ENCODE data around the gene RGS3. TPM values are rescaled to one million over a fixed set of nuclear protein-coding genes. Genes with fewer than 3 reads are reported as not detected.
A peak's percentile ranks its signal among the peaks of the same experiment; 100 is the strongest.
"Not testable (repeated sequence)": the region's sequence is repeated elsewhere in the genome, so short reads cannot be mapped to it uniquely, and the experiment has no call there.

The RGS3 gene
- 10 to 100 TPM; 57.1 to 76.4 TPM for total RNA-seq

DNA sequence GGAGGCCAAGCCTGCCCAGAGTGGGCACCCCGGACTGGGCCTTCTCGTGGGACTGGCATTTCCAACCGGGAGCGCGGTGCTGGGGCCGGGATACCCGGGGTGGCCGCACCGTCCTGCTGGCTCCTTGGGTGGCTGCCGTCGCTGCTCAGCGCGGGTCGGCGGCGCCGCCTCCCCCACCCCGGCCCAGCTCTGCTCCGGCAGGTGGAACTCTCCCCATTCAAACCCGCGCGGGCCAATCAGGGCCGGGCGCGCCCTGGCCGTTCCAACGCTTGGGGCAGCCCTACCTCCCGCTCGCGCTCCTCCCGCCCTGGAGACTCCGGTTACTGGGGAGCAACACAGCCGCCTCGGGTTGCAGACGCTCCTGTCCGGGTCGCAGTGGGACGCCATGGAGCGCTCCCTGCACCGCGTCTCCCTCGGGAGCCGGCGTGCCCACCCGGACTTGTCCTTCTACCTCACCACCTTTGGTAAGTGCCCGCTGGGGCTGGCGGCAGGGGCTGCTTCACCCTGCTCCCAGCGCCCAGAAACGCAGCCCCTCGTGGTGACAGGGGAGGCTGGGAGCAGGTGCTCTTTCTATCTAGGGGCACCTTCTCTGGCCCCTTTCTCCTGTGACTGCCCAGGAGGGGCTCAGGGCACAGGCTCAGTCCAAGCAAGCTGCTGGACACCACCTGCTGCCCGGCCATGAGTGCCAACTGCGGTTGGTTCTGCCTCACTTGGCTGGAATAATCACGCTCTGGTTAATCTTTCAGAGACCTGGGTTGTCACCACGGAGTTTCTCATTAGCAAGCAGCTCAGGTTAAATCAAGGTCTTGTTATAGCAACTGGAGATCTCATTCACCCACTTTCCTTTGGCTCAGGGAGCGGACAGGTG, at the start of gene RGS3:
Gene RGS3 (plus strand): TSS at position 310 of the 868 bp plus-strand sequence. CDS start 76 bp downstream, at position 386.
- no peak within 1 kb of the TSS for H3K27ac Mint-ChIP-seq
- peaks cover 2% of the 10 kb centered on the region for H3K36me3 Mint-ChIP-seq
- peaks cover 2% of the 10 kb centered on the region for H3K9me3 Mint-ChIP-seq (ENCODE audit: low read depth)
- no peaks in the 10 kb centered on the region for H3K4me1 Mint-ChIP-seq
- H3K4me3 Mint-ChIP-seq = peak within 1 kb of the TSS; percentile 58
- no peaks in the 10 kb centered on the region for H3K27me3 Mint-ChIP-seq
- DNase-seq (no peak), ATAC-seq (peak; percentile 66)
- CTCF ChIA-PET = interaction anchor here (1.3 to 1.4 kb wide), 2 partner anchors 62 to 128 kb away, joined by 3 read pairs; partner anchors contain the start of gene ALAD

DNA sequence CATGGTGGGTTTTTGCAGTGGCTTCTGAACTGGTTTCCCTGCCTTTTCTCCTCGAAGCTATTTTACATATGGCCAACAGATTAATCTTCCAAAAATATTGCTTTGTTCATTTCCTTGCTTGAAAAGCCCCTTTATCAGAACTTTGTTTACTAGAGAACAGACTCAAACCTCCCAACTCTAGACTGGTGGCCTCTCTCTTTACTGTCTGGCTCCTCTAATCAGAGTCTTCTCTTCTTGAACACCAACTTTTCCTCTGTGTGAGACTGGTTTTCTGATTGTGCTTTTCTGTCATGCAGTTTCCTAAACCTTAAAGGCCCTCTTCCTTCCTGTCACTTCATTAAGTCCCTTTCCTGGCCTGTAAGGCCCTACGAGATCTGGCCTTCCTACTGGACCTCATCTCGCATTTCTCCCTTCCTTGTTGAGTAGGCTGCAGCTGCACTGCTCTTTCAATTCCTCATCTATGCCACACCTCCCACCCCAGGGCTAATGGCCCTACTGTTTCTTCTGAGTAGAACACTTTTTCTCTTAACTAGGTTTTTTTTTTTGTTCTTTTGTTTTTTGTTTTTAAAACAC, 47.3 kb upstream of the RGS3 start:
- H3K36me3 Mint-ChIP-seq = no peaks in the 10 kb centered on the region
- H3K27ac Mint-ChIP-seq = no peak overlapping the region
- ATAC-seq = no peak
- no peaks in the 10 kb centered on the region for H3K9me3 Mint-ChIP-seq (ENCODE audit: low read depth)
- no peaks in the 10 kb centered on the region for H3K27me3 Mint-ChIP-seq
- peaks cover 5% of the 10 kb centered on the region for H3K4me1 Mint-ChIP-seq
- no peak for DNase-seq
- no peak overlapping the region for H3K4me3 Mint-ChIP-seq
- CTCF ChIA-PET = interaction anchor here (1.0 kb wide), 1 partner anchor 8 kb away, joined by 3 read pairs; no protein-coding TSS in a partner anchor

DNA sequence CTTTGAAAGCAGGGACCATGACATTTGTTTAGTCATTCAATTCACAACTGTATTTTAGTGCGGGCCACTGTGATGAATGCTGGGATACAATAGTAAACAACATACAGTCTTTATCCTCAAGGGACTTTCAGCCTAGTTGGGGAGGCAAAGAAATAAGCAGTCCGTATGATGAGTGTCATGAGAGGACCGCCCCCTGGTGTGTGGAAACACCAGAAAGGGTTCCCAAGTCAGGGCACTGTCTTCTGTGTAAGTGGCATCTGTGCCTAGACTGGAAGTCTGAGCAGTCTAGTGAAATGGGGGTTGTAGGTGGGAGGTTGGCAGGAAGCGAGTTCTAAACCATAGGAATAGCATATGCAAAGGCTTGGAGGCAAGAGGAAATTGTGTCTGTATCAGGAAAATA, 46.2 kb upstream of the RGS3 start:
- Mint-ChIP-seq H3K27ac (no peak overlapping the region), H3K4me1 (no peaks in the 10 kb centered on the region), H3K4me3 (no peak overlapping the region), H3K27me3 (no peaks in the 10 kb centered on the region), H3K36me3 (no peaks in the 10 kb centered on the region), H3K9me3 (ENCODE audit: low read depth) (no peaks in the 10 kb centered on the region)
- CTCF ChIA-PET = no interaction called here
- DNase-seq = no peak
- no peak for ATAC-seq

DNA sequence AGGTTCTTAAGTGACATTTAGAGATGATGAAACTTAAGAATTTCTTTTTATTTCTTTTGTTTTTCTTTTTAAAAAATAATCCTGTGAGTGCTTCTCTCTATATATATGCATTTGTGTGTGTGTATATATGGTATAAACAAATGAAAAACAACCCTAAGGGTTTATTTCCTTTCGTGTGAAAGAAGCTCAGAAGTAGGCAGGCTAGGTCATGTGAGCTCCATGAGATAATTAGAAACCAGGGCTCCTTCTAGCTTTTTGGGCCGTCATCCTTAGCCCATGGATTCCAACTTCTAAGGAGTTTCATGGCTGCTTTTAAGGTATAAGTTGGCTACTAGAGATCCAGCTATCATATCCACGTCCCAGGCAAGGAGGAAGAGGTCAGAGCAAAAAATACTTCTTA, 41.8 kb upstream of the RGS3 start:
- Mint-ChIP-seq H3K36me3 (no peaks in the 10 kb centered on the region), H3K27me3 (peaks cover 9% of the 10 kb centered on the region), H3K4me1 (no peaks in the 10 kb centered on the region), H3K9me3 (ENCODE audit: low read depth) (no peaks in the 10 kb centered on the region), H3K27ac (no peak overlapping the region), H3K4me3 (no peak overlapping the region)
- ATAC-seq = no peak
- CTCF ChIA-PET = interaction anchor here (0.8 to 0.9 kb wide), 2 partner anchors 9 to 160 kb away, joined by 3 to 4 read pairs; no protein-coding TSS in a partner anchor
- DNase-seq = no peak

DNA sequence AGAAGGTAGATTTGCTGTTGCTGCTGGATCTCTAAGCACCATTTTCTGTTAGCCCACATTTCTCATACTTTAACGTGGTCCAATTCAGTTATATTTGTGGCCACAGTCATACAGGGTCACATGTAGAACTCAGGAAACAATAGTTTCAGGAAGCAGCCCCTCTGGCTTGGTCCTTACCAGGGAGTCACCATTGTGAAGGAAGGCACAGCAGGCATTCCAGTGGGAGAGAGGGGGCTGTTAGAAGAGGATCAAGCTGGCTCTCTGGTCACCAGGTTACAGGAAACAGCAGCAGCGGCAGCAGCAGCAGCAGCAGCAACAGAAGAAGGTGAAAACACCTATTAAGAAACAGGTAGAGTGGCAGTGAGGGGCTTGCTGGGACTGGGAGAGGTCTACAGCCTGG, 38.5 kb upstream of the RGS3 start:
- Mint-ChIP-seq H3K27me3 (peaks cover 9% of the 10 kb centered on the region), H3K9me3 (ENCODE audit: low read depth) (no peaks in the 10 kb centered on the region), H3K4me1 (no peaks in the 10 kb centered on the region), H3K36me3 (no peaks in the 10 kb centered on the region), H3K4me3 (no peak overlapping the region), H3K27ac (no peak overlapping the region)
- DNase-seq (no peak), ATAC-seq (no peak)
- CTCF ChIA-PET = no interaction called here

DNA sequence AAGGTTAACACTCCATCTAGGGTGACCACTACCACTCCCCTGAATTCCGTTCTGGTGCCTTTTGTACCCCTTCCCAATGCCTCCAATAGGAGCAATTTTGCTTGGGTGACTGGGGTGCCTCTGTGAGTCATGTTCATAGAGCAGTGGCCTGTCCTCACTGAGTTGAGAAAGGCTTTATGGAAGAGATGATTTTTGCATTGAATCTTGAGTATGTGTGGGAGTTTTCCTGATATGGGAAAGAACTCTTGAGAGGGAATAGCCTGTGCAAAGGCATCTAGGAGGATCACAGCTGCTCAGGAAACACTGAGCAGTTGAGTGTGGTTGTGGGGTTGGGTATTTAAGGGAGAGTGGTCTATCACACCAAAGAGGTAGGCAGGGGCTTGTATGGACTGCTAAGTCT, 36.8 kb upstream of the RGS3 start:
- Mint-ChIP-seq H3K4me3 (no peak overlapping the region), H3K4me1 (no peaks in the 10 kb centered on the region), H3K27me3 (peaks cover 9% of the 10 kb centered on the region), H3K27ac (no peak overlapping the region), H3K36me3 (no peaks in the 10 kb centered on the region), H3K9me3 (ENCODE audit: low read depth) (no peaks in the 10 kb centered on the region)
- ATAC-seq (no peak), DNase-seq (no peak)
- CTCF ChIA-PET = interaction anchor here (1.4 to 2.0 kb wide), 2 partner anchors 229 to 231 kb away, joined by 5 to 6 read pairs; no protein-coding TSS in a partner anchor

DNA sequence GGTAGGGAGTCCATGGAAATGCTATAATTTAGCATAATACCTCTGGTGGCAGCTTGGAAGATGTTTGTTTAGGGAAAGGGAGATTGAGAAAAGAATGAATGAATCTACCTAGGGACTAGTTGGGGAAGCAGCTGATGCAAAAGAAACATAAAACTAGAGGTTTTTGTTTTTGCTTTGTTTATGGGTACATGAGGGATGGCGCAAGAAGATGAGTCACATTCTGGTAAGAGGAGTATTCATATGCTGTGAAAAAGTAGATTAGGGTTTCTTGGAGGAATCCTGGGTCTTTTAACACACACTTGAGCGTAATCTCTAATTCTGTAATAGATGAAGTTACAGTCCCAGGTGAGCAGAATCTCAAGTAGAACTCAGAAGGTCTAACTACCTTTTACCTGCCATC, 35.9 kb upstream of the RGS3 start:
- H3K27me3 Mint-ChIP-seq = peaks cover 9% of the 10 kb centered on the region
- DNase-seq (no peak), ATAC-seq (no peak)
- no peaks in the 10 kb centered on the region for H3K9me3 Mint-ChIP-seq (ENCODE audit: low read depth)
- H3K36me3 Mint-ChIP-seq = no peaks in the 10 kb centered on the region
- H3K4me3 Mint-ChIP-seq = no peak overlapping the region
- CTCF ChIA-PET = interaction anchor here (1.4 to 2.0 kb wide), 2 partner anchors 228 to 230 kb away, joined by 5 to 6 read pairs; no protein-coding TSS in a partner anchor
- H3K4me1 Mint-ChIP-seq = no peaks in the 10 kb centered on the region
- H3K27ac Mint-ChIP-seq = no peak overlapping the region

DNA sequence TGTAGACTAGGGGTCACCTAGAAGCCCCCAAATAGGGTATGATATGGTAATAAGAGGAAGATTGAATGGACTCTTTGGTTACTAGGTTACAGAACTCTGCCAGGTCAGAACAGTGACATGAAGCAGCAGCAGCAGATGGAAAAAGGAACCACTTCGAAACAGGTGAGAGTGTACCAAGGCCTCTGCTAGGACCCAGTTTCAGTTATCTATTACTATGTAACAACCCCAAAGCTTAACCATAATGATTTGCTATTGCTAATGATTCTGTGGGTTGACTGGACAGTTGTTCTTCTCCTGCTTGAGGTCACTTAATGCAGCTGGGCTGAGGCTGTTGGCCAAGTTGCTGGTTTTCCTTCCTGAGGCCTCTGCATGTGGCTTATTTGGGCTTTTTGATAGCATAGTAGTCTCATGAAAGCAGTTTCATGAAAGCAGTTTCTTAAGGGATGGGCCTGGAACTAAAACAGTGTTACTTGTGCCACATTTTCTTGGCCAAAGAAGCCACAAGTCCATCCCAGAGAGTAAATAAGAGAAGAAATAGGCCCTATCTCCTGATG, 35.4 kb upstream of the RGS3 start:
- no peak overlapping the region for H3K27ac Mint-ChIP-seq
- no peaks in the 10 kb centered on the region for H3K9me3 Mint-ChIP-seq (ENCODE audit: low read depth)
- no peaks in the 10 kb centered on the region for H3K36me3 Mint-ChIP-seq
- H3K4me3 Mint-ChIP-seq = no peak overlapping the region
- peaks cover 12% of the 10 kb centered on the region for H3K27me3 Mint-ChIP-seq
- CTCF ChIA-PET = interaction anchor here (1.4 to 2.0 kb wide), 2 partner anchors 227 to 230 kb away, joined by 5 to 6 read pairs; no protein-coding TSS in a partner anchor
- DNase-seq = no peak
- H3K4me1 Mint-ChIP-seq = no peaks in the 10 kb centered on the region
- no peak for ATAC-seq

DNA sequence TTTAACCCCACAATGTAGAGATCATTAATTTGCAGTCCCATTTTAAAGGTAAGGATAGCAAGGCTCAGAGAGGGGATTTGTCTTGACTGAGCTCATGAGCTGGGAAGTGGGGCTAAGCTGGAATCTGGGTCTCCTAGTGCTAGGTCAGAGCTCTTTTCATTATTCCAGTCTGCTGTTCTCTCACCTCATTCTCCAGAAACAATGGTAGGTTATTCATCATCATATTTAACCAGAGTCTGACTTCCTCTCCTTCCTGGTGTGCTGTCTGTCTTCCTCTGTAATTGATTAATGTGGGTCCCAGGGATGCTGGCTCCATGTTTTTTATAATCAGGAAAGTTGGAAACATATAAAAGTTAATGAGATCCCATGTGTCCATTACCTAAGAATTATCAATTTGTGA, 32.3 kb upstream of the RGS3 start:
- Mint-ChIP-seq H3K27me3 (peaks cover 12% of the 10 kb centered on the region), H3K9me3 (ENCODE audit: low read depth) (no peaks in the 10 kb centered on the region), H3K4me3 (no peak overlapping the region), H3K4me1 (no peaks in the 10 kb centered on the region), H3K36me3 (no peaks in the 10 kb centered on the region), H3K27ac (no peak overlapping the region)
- CTCF ChIA-PET = interaction anchor here (1.0 to 1.4 kb wide), 2 partner anchors 9 to 227 kb away, joined by 4 read pairs; no protein-coding TSS in a partner anchor
- no peak for DNase-seq
- ATAC-seq = no peak

DNA sequence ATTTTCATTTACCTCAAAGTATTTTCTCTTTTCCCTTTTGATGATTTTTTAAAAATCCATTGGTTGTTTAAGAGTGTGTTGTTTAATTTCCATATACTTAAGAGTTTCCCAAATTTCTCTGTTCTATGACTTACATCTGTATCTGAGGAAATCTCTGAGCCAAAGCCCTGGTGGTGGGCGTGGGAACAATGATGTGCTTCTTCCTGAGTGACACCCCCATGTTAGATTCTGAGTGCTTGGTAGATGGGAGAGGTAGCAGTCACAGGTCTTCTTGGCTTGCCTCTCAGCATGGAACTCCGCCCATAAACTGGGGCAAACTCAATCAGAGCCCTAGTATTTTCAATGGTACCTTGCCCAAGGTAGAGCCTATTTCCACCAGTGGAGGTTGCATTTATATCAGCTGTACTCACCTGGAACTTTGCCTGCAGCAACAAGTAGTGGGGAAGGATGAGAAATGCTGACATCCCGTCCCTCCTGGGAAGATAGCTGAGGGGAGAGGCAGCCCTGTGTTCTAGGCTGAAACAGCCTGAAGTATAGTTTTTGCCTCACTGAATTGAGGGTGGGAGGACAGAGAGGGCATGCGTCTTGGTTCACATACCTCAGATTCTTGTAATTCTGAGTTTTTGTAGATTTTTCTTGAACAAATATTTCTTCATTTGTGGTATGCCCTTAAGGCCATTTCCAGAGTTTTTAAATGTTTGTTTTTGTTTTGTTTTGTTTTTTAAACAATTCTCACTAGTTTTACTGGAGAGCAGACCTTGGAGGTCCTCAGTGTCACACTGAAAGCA, 26.6 kb upstream of the RGS3 start:
- ATAC-seq = no peak
- DNase-seq = no peak
- Mint-ChIP-seq H3K27me3 (peaks cover 18% of the 10 kb centered on the region), H3K4me1 (no peaks in the 10 kb centered on the region), H3K27ac (no peak overlapping the region), H3K36me3 (no peaks in the 10 kb centered on the region), H3K4me3 (no peak overlapping the region), H3K9me3 (ENCODE audit: low read depth) (no peaks in the 10 kb centered on the region)
- CTCF ChIA-PET = no interaction called here

DNA sequence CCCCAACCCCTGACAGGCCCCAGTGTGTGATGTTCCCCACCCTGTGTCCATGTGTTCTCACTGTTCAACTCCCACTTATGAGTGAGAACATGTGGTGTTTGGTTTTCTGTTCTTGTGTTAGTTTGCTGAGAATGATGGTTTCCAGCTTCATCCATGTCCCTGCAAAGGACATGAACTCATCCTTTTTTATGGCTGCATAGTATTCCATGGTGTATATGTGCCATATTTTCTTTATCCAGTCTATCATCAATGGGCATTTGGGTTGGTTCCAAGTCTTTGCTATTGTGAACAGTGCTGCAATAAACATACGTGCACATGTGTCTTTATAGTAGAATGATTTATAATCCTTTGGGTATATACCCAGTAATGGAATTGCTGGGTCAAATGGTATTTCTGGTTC, 25.8 kb upstream of the RGS3 start:
- H3K27me3 Mint-ChIP-seq = peaks cover 18% of the 10 kb centered on the region
- ATAC-seq; H3K4me1 Mint-ChIP-seq; H3K9me3 Mint-ChIP-seq (ENCODE audit: low read depth); DNase-seq; H3K4me3 Mint-ChIP-seq; H3K27ac Mint-ChIP-seq; CTCF ChIA-PET; H3K36me3 Mint-ChIP-seq: not testable (repeated sequence)

DNA sequence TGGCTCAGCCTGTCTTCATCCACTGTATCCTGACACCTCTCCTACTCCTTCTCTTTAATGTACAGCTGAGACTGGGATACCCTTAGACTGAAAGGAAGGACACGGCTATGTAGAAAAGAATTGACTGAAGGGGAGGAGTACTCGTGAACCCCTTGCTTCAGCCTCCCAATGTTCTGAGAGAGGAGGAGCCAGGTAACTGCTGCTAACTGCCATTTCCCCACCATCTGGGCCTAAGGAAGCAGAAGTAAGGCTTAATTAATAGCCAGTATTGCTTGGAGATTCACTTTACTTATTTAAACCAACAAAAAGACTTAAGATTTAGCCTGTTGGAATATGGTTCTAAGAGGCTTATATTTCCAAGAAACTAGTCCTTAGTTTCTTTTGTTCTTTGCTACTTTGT, 18.8 kb upstream of the RGS3 start:
- CTCF ChIA-PET = interaction anchor here (1.2 to 9.7 kb wide), 8 partner anchors 11 to 210 kb away, joined by 3 to 151 read pairs (median 14); no protein-coding TSS in a partner anchor
- Mint-ChIP-seq H3K36me3 (no peaks in the 10 kb centered on the region), H3K9me3 (ENCODE audit: low read depth) (no peaks in the 10 kb centered on the region), H3K27ac (no peak overlapping the region), H3K27me3 (no peaks in the 10 kb centered on the region), H3K4me3 (no peak overlapping the region), H3K4me1 (peaks cover 2% of the 10 kb centered on the region)
- DNase-seq = no peak
- no peak for ATAC-seq

DNA sequence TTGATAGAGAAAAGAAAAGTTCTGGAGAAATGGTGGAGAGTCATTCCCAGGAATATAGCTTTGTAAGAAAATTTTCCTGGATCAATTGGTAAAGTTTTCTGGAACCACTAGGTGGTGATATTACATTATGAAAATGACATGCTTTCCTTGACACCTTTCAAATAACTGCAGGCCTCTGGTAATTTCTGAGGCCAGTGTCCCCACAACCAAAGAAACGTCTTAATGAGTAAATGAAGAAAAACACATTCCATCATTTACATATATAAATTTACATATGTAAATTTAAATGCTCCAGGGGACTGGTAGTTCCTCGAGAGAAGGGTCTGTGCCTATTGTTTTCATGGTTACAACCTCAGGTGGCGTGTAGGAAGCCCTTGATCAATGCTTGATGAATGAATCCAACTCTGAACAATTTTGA, 17.2 kb upstream of the RGS3 start:
- no peak for ATAC-seq
- Mint-ChIP-seq H3K4me3 (no peak overlapping the region), H3K4me1 (peaks cover 2% of the 10 kb centered on the region), H3K27me3 (no peaks in the 10 kb centered on the region), H3K27ac (no peak overlapping the region), H3K36me3 (no peaks in the 10 kb centered on the region), H3K9me3 (ENCODE audit: low read depth) (no peaks in the 10 kb centered on the region)
- CTCF ChIA-PET = interaction anchor here (0.6 to 9.7 kb wide), 31 partner anchors 10 to 237 kb away, joined by 3 to 151 read pairs (median 3); partner anchors contain the start of genes C9orf43 and POLE3
- DNase-seq = no peak

Data from activated CD8-positive, alpha-beta memory T cell treated with anti-CD3 and anti-CD28 coated beads, Interleukin-2, amount 10 ng/mL, durations not matched to agents 7 days and 5 days (primary cell).